T-helper 1 cell treated with Interleukin-12 subunit alpha and Interleukin-12 subunit beta and Interleukin-4 antibody, amounts not matched to agents 30 ng/mL and 1 ng/mL, for 36 hours (primary cell): ENCODE data around the gene ENPP1. TPM values are rescaled to one million over a fixed set of nuclear protein-coding genes. Genes with fewer than 3 reads are reported as not detected.
"Not testable (repeated sequence)": the region's sequence is repeated elsewhere in the genome, so short reads cannot be mapped to it uniquely, and the experiment has no call there.

Source experiments
- intact Hi-C: fragments of 100-400 bp; cut with micrococcal nuclease; formaldehyde crosslinking; loops from one replicate; pipeline ENCODE4 v1.15.1; 2024
- total RNA-seq: library from RNA; stranded (reverse); gene quantifications from 2 replicates; pipeline ENCODE4 v1.2.3, GENCODE V29; 2022

The ENPP1 gene
- total RNA-seq, 1 donor from 2014 or later = 0.27 TPM

GRCh38 chr6:131868836-131869235, 61.0 kb downstream of the ENPP1 start:
- intact Hi-C loops = no loop called here

GRCh38 chr6:131875647-131876046, 67.8 kb downstream of the ENPP1 start:
- intact Hi-C loops = no loop called here

- intact Hi-C loops = no loop called here
These were observed 68.7 kb downstream of the ENPP1 start for GRCh38 chr6:131876545-131876944.

GRCh38 chr6:131877999-131878789, 70.4 kb downstream of the ENPP1 start:
- intact Hi-C loops = no loop called here

GRCh38 chr6:131883016-131883415, 75.2 kb downstream of the ENPP1 start:
- intact Hi-C loops = no loop called here

- intact Hi-C loops = no loop called here
These were observed 77.4 kb downstream of the ENPP1 start for GRCh38 chr6:131885237-131885636.

- intact Hi-C loops = no loop called here
These were observed 78.7 kb downstream of the ENPP1 start for GRCh38 chr6:131886517-131886916.

- intact Hi-C loops = loop anchor here (5.0 kb wide), 1 partner anchor 193 kb away; no protein-coding TSS in a partner anchor
These were observed 82.3 kb downstream of the ENPP1 start for GRCh38 chr6:131890091-131890490.

- intact Hi-C loops = loop anchor here (5.0 kb wide), 1 partner anchor 196 kb away; no protein-coding TSS in a partner anchor
These were observed 85.4 kb downstream of the ENPP1 start for GRCh38 chr6:131893198-131893597.

- intact Hi-C loops = loop anchor here (5.0 kb wide), 1 partner anchor 197 kb away; no protein-coding TSS in a partner anchor
These were observed 86.9 kb downstream of the ENPP1 start for GRCh38 chr6:131894493-131895424.

GRCh38 chr6:131897050-131897435, 89.2 kb downstream of the ENPP1 start:
- intact Hi-C loops = no loop called here

- intact Hi-C loops = no loop called here
These were observed 89.8 kb downstream of the ENPP1 start for GRCh38 chr6:131897621-131898020.

GRCh38 chr6:131898718-131899117, 90.9 kb downstream of the ENPP1 start:
- intact Hi-C loops = no loop called here

GRCh38 chr6:131900231-131900630, 92.4 kb downstream of the ENPP1 start:
- intact Hi-C loops = no loop called here

GRCh38 chr6:131901326-131901873, 93.6 kb downstream of the ENPP1 start:
- intact Hi-C loops = not testable (repeated sequence)

- intact Hi-C loops = not testable (repeated sequence)
These were observed 95.9 kb downstream of the ENPP1 start for GRCh38 chr6:131903734-131904133.

- intact Hi-C loops = not testable (repeated sequence)
These were observed 101.0 kb downstream of the ENPP1 start for GRCh38 chr6:131908787-131909186.

- intact Hi-C loops = loop anchor here (1.0 to 10.0 kb wide), 6 partner anchors 127 to 1024 kb away; partner anchors contain the start of gene MED23
These were observed 101.8 kb downstream of the ENPP1 start for GRCh38 chr6:131909408-131910218.

GRCh38 chr6:131910219-131910589, 102.4 kb downstream of the ENPP1 start:
- intact Hi-C loops = loop anchor here (1.0 to 10.0 kb wide), 6 partner anchors 128 to 1025 kb away; partner anchors contain the start of gene MED23

- intact Hi-C loops = loop anchor here (1.0 to 10.0 kb wide), 6 partner anchors 129 to 1026 kb away; partner anchors contain the start of gene MED23
These were observed 103.1 kb downstream of the ENPP1 start for GRCh38 chr6:131910956-131911355.
